Amygdala (tissue), 56 donors: ENCODE measurements around the gene WDR11.
A peak's percentile ranks its signal among the peaks of the same experiment; 100 is the strongest.

Source experiments
- DNase-seq, 56 donors: peaks; one replicate each; lab custom pipeline; 2025; lab: John Stamatoyannopoulos, UW

WDR11 gene, protein sequence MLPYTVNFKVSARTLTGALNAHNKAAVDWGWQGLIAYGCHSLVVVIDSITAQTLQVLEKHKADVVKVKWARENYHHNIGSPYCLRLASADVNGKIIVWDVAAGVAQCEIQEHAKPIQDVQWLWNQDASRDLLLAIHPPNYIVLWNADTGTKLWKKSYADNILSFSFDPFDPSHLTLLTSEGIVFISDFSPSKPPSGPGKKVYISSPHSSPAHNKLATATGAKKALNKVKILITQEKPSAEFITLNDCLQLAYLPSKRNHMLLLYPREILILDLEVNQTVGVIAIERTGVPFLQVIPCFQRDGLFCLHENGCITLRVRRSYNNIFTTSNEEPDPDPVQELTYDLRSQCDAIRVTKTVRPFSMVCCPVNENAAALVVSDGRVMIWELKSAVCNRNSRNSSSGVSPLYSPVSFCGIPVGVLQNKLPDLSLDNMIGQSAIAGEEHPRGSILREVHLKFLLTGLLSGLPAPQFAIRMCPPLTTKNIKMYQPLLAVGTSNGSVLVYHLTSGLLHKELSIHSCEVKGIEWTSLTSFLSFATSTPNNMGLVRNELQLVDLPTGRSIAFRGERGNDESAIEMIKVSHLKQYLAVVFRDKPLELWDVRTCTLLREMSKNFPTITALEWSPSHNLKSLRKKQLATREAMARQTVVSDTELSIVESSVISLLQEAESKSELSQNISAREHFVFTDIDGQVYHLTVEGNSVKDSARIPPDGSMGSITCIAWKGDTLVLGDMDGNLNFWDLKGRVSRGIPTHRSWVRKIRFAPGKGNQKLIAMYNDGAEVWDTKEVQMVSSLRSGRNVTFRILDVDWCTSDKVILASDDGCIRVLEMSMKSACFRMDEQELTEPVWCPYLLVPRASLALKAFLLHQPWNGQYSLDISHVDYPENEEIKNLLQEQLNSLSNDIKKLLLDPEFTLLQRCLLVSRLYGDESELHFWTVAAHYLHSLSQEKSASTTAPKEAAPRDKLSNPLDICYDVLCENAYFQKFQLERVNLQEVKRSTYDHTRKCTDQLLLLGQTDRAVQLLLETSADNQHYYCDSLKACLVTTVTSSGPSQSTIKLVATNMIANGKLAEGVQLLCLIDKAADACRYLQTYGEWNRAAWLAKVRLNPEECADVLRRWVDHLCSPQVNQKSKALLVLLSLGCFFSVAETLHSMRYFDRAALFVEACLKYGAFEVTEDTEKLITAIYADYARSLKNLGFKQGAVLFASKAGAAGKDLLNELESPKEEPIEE

DNA sequence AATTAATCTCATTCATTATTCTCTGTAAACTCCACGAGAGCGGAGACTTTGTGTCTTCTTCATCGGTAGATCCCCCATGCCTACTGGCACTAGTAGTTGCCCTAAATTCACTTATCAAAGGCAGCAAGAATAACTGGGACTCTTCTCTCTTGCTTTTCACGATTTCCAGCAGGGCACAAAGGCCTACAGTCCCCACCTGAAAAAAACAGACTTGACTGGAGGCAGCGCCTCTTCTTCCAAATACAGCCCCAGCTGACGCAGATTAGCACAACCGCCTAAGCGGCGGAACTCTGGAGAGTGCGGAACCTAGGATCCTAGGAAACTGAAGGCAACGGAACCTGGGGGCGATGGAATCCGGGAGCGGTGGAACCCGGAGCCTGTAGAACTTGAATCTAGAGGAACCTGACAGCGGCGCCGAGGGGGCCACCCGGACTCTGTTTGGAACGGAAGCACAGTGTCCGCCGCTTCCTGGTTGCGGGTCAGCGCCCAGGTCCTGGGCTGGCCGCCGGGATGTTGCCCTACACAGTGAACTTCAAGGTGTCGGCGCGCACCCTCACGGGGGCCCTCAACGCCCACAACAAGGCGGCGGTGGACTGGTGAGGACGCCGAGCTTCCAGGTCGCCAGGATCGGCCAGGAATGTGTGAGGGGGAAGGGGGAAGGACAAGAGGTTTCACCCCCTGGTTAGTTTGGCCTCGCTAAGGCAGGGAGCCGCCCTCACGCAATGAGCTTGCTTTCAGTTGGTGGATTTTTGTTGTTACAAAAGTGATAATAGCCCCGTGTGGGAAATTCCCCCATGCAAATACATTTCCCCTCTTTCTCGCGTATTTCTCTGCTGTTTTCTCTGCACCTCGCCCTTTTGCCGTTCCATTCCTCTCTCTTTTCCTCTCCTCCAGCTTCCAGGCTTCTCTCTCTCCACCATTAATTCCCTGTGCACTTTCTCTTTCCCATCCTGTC lies at the start of gene WDR11:
TSS of gene WDR11 (plus strand) at position 452 of the 955 bp plus-strand sequence. CDS start at position 511, 59 bp downstream.
- peak; percentile 39 to 95 (median 84) for DNase-seq

GRCh38 chr10:120802935-120803334 lies 48.2 kb upstream of the WDR11 start:
- no peak for DNase-seq

DNA sequence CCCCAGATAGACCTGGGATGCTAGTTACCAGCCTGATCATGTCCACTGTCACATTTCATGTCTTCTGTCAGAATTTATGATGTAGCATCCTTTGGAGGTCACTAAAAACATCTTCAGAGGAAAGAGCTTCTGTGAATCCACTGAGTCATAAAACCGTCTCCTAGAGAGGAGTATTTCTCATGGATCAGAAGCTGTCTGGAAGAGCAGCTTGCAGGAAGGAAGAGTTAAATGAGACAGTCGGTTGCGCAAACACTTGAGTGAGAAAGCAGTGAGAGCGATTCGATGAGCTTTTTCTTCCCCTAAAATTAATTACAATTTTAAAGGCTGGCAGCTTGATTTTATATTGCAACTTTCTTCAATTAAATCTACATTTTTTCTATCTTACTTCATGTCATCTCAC lies 47.2 kb upstream of the WDR11 start:
- DNase-seq: no peak

DNA sequence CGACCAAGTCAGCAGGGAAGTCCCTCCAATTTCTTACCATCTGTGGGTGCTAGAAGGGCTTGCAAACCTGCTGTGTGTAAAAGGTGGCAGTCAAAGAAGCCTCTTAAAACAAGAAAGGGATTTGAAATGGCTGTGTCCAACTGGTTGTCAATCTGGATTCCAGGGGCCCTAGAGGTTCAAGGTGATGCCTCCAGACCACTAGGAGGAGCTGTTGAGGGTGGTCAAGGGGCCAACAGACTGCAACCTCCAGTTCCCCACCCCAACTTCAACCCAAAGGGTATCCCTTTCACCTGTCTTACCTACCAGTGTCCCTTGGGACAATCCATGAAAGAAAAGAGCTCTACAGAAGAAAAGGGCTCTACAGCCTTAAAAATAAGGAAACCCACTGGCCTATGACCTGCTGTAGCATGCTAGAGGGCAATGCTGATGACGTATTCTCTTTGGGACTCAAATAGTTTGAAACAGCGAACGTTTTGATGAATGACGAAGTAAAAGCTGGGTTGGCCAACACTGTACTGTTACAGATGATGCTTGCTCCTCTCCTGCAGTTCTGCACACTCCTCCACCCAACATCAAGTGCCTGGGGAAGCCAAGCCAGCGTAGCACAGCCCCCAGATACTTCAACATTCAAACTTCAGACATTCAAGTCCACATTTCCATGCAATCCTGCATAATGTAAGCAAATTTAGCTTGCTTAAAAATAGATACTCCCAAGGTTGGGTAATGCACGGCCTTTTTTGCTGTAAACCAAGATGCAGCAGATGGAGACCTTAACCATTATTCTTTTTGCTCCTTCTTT lies 45.9 kb upstream of the WDR11 start:
- no peak for DNase-seq

GRCh38 chr10:120806081-120806480 lies 45.1 kb upstream of the WDR11 start:
- DNase-seq: no peak

GRCh38 chr10:120810298-120810697 lies 40.9 kb upstream of the WDR11 start:
- peak in 1 of 56 donors; percentile 17 for DNase-seq

GRCh38 chr10:120813085-120813484 lies 38.1 kb upstream of the WDR11 start:
- no peak for DNase-seq

GRCh38 chr10:120818301-120818700 lies 32.9 kb upstream of the WDR11 start:
- DNase-seq: no peak

DNA sequence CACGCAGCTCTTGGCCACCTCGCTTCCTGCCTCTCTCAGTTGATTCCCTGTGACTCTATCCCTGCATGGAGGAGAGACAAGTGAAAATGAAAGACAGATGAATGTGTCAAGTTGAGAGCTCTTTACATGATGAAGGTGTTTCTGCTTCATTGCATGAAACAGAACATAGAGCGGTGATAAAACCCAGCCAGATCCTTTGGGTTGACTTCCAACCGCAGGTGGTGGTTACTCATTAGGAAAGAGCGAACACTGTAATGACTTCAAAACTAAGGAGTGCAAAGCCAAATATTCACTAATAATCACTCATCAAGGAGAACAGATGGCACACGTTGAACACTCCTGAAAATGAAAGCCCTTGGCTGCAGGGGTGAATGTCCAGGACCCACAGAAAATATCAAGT lies 31.8 kb upstream of the WDR11 start:
- DNase-seq: no peak

DNA sequence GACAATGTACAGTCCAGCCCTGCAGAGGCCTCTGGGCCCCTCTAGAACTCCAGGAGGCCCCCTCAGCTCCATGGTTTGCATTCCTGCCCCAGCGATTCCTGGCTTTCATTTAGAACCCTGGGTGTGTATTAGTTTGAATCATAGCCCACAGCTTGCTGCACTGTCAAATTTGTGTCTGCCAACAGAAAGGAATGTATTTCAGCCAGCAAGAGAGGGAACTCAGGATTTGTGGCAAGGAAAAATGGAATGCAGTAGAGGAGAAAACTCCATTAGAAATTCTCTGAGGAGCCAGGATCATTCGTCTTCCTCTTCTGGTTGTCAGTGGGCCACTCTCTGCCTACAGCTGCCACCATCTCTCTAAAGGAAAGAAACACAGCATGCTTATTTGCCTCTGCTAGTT lies 27.9 kb upstream of the WDR11 start:
- DNase-seq: no peak

- DNase-seq: peak in 6 of 56 donors; percentile 3 to 27 (median 12)
Measured at GRCh38 chr10:120824881-120825309, 26.3 kb upstream of the WDR11 start.

- no peak for DNase-seq
Measured at GRCh38 chr10:120825878-120826769, 25.0 kb upstream of the WDR11 start.

GRCh38 chr10:120827251-120827875 lies 23.8 kb upstream of the WDR11 start:
- no peak for DNase-seq

GRCh38 chr10:120828763-120829319 lies 22.3 kb upstream of the WDR11 start:
- DNase-seq: peak in 7 of 56 donors; percentile 6 to 60 (median 14)

DNA sequence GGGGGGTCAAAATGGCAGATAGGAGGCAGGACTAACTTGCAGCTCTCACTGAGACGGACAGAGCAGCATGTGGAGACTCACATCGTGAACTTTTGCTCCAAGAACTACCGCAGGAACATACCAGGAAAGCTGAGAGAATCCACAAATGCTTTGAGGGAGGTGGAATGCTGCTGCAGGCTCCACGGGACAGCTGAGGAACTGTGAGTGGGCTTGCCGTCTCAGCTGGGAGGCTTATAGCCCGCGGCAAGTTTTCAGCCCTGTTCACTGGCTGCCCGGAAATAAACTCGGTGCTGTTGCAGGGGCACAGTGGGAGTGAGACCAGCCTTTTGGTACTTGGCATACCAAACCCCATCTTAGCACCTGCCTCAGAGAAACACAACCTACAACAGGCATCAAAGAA lies 19.1 kb upstream of the WDR11 start:
- DNase-seq: no peak

DNA sequence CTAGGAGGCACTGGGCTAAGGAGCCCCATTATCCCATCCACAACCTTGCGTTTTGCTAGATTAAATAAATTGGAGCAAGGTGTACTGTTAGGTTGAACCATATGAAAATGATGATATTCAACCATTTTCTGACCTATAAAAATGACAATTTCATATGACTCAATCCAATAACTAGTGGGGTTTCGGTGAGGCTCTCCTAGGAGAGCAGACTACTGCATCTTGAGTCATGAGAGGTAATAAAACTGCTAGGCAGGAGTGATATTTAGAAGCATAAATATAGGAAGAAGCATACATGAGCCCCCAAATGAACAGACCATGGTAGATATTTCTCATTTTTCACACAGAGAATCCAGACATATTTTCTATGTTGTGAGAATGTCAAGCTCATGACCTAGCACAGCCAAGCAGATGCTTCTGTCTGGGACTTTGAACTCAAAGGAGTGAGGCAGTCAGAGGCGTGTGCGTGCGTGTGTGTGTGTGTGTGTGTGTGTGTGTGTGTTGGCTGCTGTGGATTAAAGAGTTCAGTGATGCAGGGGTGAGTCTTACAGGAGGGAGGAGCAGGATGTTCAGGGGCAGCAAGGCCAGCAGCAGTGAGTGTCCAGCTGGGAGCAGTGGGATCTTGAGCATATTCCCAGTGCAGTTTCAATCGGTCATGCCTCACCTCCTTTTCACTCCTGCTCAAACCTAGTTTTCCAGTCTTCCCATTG lies 17.8 kb upstream of the WDR11 start:
- no peak for DNase-seq
